Endodermal cell (in vitro differentiated cells): ENCODE results near the gene ISYNA1. TPM values are rescaled to one million over a fixed set of nuclear protein-coding genes. Genes with fewer than 3 reads are reported as not detected.

Source experiments
- DNase-seq: peaks from one replicate; pipeline ENCODE4 v3.0.0-alpha.2; 2017
- H3K27ac ChIP-seq: 2 replicates; pipeline ENCODE4 v1.5.1; 2013; ENCODE audit warnings: mild to moderate bottlenecking, low read depth, low read length, moderate library complexity
- H3K27me3 ChIP-seq: 2 replicates; pipeline ENCODE4 v1.6.1; 2013; ENCODE audit warnings: mild to moderate bottlenecking, low read length, moderate library complexity; ENCODE audit not compliant: insufficient read depth, control insufficient read depth, poor library complexity, severe bottlenecking
- H3K36me3 ChIP-seq: 2 replicates; pipeline ENCODE4 v1.7.0; 2013; ENCODE audit warnings: mild to moderate bottlenecking, low read length, moderate library complexity; ENCODE audit not compliant: control insufficient read depth, insufficient read depth
- H3K4me1 ChIP-seq: one replicate; pipeline ENCODE4 v1.7.0; 2013; ENCODE audit warnings: low read length; ENCODE audit not compliant: control insufficient read depth, insufficient read depth
- H3K4me3 ChIP-seq: 2 replicates; pipeline ENCODE4 v1.5.1; 2013; ENCODE audit warnings: mild to moderate bottlenecking, low read length, moderate library complexity
- H3K9ac ChIP-seq: 2 replicates; pipeline ENCODE4 v1.6.1; 2013; ENCODE audit warnings: mild to moderate bottlenecking, low read length, moderate library complexity; ENCODE audit not compliant: poor library complexity, severe bottlenecking; ENCODE audit errors: extremely low read depth
- H3K9me3 ChIP-seq: 2 replicates; pipeline ENCODE4 v1.6.1; 2013; ENCODE audit warnings: mild to moderate bottlenecking, low read length, moderate library complexity; ENCODE audit not compliant: control insufficient read depth
- H3K27ac Mint-ChIP-seq: 2 replicates; pipeline ENCODE4 v1.8.0; 2020; ENCODE audit warnings: mixed read lengths
- H3K27me3 Mint-ChIP-seq: 2 replicates; pipeline ENCODE4 v1.8.0; 2021; ENCODE audit warnings: mild to moderate bottlenecking, mixed read lengths; ENCODE audit not compliant: insufficient read depth
- H3K36me3 Mint-ChIP-seq: 2 replicates; pipeline ENCODE4 v1.8.0; 2020; ENCODE audit warnings: low read depth, mixed read lengths
- H3K4me1 Mint-ChIP-seq: 2 replicates; pipeline ENCODE4 v1.8.0; 2020; ENCODE audit warnings: mixed read lengths
- H3K4me3 Mint-ChIP-seq: 2 replicates; pipeline ENCODE4 v1.8.0; 2020; ENCODE audit warnings: mild to moderate bottlenecking, moderate library complexity, mixed read lengths
- H3K9me3 Mint-ChIP-seq: 2 replicates; pipeline ENCODE4 v1.8.0; 2020; ENCODE audit warnings: mild to moderate bottlenecking, mixed read lengths
- CTCF ChIP-seq: fragments of 200-600 bp; sonication (generic); conservative IDR thresholded peaks from 2 replicates; pipeline ENCODE4 v1.5.0; 2021; ENCODE audit warnings: antibody characterized with exemption, mild to moderate bottlenecking
- WGBS, 2 experiments: methylation state at CpG; one replicate each; pipeline versions ENCODE4 v1.1.5 to v1.1.7; 2013; ENCODE audit warnings: missing lambda C conversion rate in 2 of 2, mixed read lengths in 1 of 2; ENCODE audit not compliant: insufficient coverage in 1 of 2, insufficient read length in 1 of 2; 5-methylcytosine and 5-hydroxymethylcytosine counted together
- total RNA-seq, 2 donors: library from RNA; stranded (reverse); fragmentation: NEBNext Ultra II Directional in 1 of 2; extraction: Animal tissue kit (Norgen Biotek cat#: 25700) in 1 of 2; gene quantifications; 2 replicates in 1 of 2; 3 replicates in 1 of 2; pipeline ENCODE4 v1.2.1, GENCODE V29; 2021

ISYNA1 gene
- total RNA-seq, 2 donors from 2014 or later: 156 to 212 TPM

DNA sequence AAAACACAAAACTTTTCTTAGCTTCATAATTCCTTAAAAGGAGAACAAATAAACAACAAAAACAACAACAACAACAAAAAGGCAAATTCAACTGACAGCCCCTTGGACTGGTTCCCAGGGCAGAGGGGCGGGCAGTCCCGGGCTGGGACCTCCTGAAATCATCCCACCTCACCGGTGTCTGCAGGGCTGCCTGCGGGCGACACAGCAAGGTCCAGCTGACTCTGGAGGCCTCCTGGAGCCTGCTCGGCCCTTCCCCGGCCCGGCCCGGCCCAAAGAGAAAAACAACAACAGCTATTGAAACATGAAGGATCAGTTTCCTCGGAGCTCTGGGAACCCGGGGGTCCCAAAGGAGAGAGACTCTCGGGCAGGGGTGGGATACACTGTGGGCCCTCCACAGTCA lies 5.0 kb upstream of the ISYNA1 start:
- Histone ChIP-seq H3K4me1 (peaks cover 15% of the 10 kb centered on the region), H3K36me3 (peaks cover 4% of the 10 kb centered on the region), H3K9me3 (no peaks in the 10 kb centered on the region), H3K9ac (no peak overlapping the region), H3K27me3 (no peaks in the 10 kb centered on the region), H3K27ac (no peak overlapping the region), H3K4me3 (no peak overlapping the region)
- H3K4me1 Mint-ChIP-seq: peaks cover 13% of the 10 kb centered on the region
- DNase-seq: no peak
- no peak overlapping the region for H3K4me3 Mint-ChIP-seq
- no peak for TF ChIP-seq CTCF
- H3K9me3 Mint-ChIP-seq: peaks cover 3% of the 10 kb centered on the region
- 93 to 97% methylated on average over 12 of the region's 12 CpGs for WGBS, 2 experiments
- peak overlapping the region; percentile 58 for H3K27ac Mint-ChIP-seq
- H3K36me3 Mint-ChIP-seq: peaks cover 14% of the 10 kb centered on the region
- H3K27me3 Mint-ChIP-seq: no peaks in the 10 kb centered on the region

GRCh38 chr19:18441804-18442788 lies 4.2 kb upstream of the ISYNA1 start:
- no peaks in the 10 kb centered on the region for H3K27me3 Mint-ChIP-seq
- no peak overlapping the region for H3K27ac Mint-ChIP-seq
- Histone ChIP-seq H3K36me3 (peaks cover 4% of the 10 kb centered on the region), H3K9ac (no peak overlapping the region), H3K4me3 (no peak overlapping the region), H3K4me1 (peaks cover 15% of the 10 kb centered on the region), H3K27me3 (no peaks in the 10 kb centered on the region), H3K27ac (no peak overlapping the region), H3K9me3 (no peaks in the 10 kb centered on the region)
- 90 to 95% methylated on average over 2 to 4 of the region's 5 CpGs for WGBS, 2 experiments
- peaks cover 14% of the 10 kb centered on the region for H3K36me3 Mint-ChIP-seq
- peaks cover 3% of the 10 kb centered on the region for H3K9me3 Mint-ChIP-seq
- TF ChIP-seq CTCF: no peak
- no peak overlapping the region for H3K4me3 Mint-ChIP-seq
- peaks cover 13% of the 10 kb centered on the region for H3K4me1 Mint-ChIP-seq
- DNase-seq: no peak

DNA sequence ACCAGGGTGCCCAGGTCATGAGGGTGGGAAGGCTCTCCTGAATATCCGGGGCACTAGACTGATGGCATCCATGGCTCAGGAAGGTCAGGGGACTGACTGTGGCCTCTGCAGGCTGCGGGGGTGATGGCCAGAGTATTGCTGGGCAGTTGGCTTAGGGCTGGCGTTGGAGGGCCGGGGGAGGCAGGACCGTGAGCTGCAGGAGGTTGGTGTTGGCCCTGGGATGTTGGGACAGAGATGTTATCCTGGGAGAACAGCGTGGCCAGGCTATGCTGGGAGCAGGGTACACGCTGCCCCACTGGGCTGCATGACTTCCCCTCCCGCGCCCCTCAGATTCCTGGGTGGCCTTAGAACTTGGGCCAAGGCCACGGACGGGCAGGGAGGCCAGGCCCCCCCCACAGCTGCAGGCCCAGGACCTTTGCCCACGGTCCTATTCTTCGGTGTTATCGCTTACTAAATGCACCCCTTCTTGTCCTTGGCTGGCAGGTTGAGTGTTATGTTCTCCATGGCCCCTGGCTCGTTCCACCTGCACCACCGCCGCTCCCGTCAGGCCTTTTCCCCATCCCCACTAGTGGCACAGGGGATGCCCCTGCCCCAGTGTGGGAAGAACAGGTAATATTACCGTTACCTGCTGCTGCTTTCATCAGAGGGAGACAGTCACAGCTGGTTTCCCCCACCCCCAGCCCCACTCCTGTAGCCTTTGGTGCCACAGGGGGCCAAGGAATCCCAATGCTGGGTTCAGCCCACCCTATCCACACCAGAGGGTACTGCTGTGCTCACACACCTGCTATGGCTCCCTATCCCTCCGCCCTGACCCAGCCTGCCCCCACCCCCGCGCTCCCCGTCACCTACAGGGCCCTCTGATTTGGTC lies 3.2 kb upstream of the ISYNA1 start:
- peaks cover 12% of the 10 kb centered on the region for H3K36me3 Mint-ChIP-seq
- peak overlapping the region; percentile 64 for H3K27ac Mint-ChIP-seq
- H3K9me3 Mint-ChIP-seq: peaks cover 3% of the 10 kb centered on the region
- no peak for DNase-seq
- Histone ChIP-seq H3K9me3 (no peaks in the 10 kb centered on the region), H3K36me3 (peaks cover 4% of the 10 kb centered on the region), H3K4me3 (no peak overlapping the region), H3K9ac (no peak overlapping the region), H3K4me1 (peaks cover 15% of the 10 kb centered on the region), H3K27ac (no peak overlapping the region), H3K27me3 (no peaks in the 10 kb centered on the region)
- H3K4me3 Mint-ChIP-seq: no peak overlapping the region
- H3K27me3 Mint-ChIP-seq: peaks cover 3% of the 10 kb centered on the region
- 88 to 95% methylated on average over 8 to 23 of the region's 23 CpGs for WGBS, 2 experiments
- no peak for TF ChIP-seq CTCF
- H3K4me1 Mint-ChIP-seq: peaks cover 13% of the 10 kb centered on the region
